Right lobe of liver (tissue), 4 donors: ENCODE results near the gene ATOSA.

Source experiments
- POLR2A ChIP-seq: fragments of 450-650 bp; IDR thresholded peaks from one replicate; pipeline ENCODE4 v1.6.1; 2017; ENCODE audit warnings: antibody characterized with exemption, mild to moderate bottlenecking
- TF ChIP-seq, protein P1 (sequence below), 4 donors: fragments of 200-600 bp in 3 of 4; fragments of 450-650 bp in 1 of 4; IDR thresholded peaks; one replicate each; pipeline versions ENCODE4 v1.5.1 to v1.8.0; 2016 to 2022; ENCODE audit warnings: antibody characterized with exemption in 4 of 4, mild to moderate bottlenecking in 2 of 4
- donor health status: DM: no; HTN: no; CAD: no.
- donor health status: DM: no; HTN: no; CAD: no.
- donor health status: DM: no; HTN: yes; CAD: no.

DNA sequence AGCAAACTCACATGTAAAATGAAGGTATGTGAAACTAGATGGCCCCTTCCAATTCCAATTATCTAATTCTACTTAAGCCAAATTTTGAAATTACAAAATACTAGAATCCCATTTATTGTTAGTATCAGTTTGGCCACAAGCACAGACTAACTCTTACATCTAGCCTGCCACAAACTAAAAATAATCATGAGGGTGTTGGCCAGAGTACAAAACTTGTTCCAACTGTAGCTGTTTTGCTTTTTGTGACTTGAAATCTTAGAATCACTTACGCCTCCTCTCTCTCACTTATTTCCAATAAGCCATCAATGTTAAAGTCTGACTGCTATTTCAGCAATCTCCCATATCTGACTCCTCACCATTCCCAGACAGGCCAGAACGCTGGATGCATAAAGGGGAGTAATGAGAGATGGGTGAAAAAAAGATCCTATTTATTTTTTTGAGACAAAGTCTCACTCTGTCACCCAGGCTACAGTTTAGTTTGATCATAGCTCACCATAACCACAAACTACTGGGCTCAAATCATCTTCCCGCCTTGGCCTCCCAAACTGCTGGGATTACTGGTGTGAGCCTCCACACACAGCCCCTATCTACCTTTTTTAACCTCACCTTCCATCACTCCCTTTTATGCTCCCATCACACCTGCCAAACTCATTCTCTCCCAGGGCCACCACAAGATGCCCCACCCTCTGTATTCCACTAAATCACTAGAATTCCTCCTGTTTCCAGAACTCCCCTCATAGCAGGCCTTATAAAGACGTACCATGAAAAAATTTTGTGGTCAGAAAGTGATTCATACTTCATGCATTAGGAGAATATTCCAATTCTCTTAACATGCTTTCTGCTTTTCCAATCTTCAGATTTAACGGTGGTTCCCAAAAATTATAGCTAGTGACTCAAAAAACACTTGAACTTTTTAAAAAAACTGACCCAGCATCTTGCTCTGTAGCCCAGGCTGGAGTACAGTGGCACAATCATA lies 36.5 kb downstream of the ATOSA start:
- TF ChIP-seq, protein P1, sequence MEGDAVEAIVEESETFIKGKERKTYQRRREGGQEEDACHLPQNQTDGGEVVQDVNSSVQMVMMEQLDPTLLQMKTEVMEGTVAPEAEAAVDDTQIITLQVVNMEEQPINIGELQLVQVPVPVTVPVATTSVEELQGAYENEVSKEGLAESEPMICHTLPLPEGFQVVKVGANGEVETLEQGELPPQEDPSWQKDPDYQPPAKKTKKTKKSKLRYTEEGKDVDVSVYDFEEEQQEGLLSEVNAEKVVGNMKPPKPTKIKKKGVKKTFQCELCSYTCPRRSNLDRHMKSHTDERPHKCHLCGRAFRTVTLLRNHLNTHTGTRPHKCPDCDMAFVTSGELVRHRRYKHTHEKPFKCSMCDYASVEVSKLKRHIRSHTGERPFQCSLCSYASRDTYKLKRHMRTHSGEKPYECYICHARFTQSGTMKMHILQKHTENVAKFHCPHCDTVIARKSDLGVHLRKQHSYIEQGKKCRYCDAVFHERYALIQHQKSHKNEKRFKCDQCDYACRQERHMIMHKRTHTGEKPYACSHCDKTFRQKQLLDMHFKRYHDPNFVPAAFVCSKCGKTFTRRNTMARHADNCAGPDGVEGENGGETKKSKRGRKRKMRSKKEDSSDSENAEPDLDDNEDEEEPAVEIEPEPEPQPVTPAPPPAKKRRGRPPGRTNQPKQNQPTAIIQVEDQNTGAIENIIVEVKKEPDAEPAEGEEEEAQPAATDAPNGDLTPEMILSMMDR (IDR thresholded peaks at IDR 0.05), result no peak
- TF ChIP-seq POLR2A, result no peak
